Breast epithelium (tissue), 4 donors: Measurements from ENCODE around the gene PTPRM. TPM values are rescaled to one million over a fixed set of nuclear protein-coding genes. Genes with fewer than 3 reads are reported as not detected.

Experiments used
- DNase-seq, 2 donors: peaks; one replicate each; pipeline ENCODE4 v3.0.0-alpha.2; 2019; ENCODE audit warnings: low spot score in 2 of 2
- H3K27ac ChIP-seq, 2 donors: fragments of 200-600 bp; sonication (generic) in 1 of 2; one replicate each; pipeline ENCODE4 v1.5.1; 2016 to 2019; ENCODE audit warnings: mild to moderate bottlenecking in 1 of 2
- H3K27me3 ChIP-seq, 2 donors: fragments of 200-600 bp; sonication (generic) in 1 of 2; one replicate each; pipeline versions ENCODE4 v1.5.1 to v1.6.0; 2017 to 2019; ENCODE audit warnings: control low read depth in 1 of 2, mild to moderate bottlenecking in 1 of 2
- H3K36me3 ChIP-seq: fragments of 200-600 bp; one replicate; pipeline ENCODE4 v1.5.1; 2019
- H3K4me1 ChIP-seq, 2 donors: fragments of 200-600 bp; sonication (generic); one replicate each; pipeline ENCODE4 v1.5.1; 2016 to 2019; ENCODE audit warnings: control low read depth in 1 of 2
- H3K4me3 ChIP-seq, 3 donors: fragments of 200-600 bp; sonication (generic); 1 replicate in 2 of 3; 2 replicates in 1 of 3; pipeline ENCODE4 v1.5.1; 2016 to 2019; ENCODE audit warnings: mild to moderate bottlenecking in 3 of 3, moderate library complexity in 2 of 3
- H3K9me3 ChIP-seq, 2 donors: fragments of 200-600 bp; sonication (generic) in 1 of 2; one replicate each; pipeline ENCODE4 v1.5.1; 2016 to 2019; ENCODE audit warnings: control low read depth in 1 of 2
- POLR2A ChIP-seq: fragments of 450-650 bp; IDR thresholded peaks from one replicate; pipeline ENCODE4 v1.6.1; 2016; ENCODE audit warnings: antibody characterized with exemption, mild to moderate bottlenecking, moderate library complexity
- POLR2AphosphoS5 ChIP-seq, 3 donors: sonication (generic); formaldehyde crosslinking; IDR thresholded peaks; one replicate each; pipeline ENCODE4 v1.6.1; 2017; ENCODE audit warnings: antibody characterized with exemption in 3 of 3
- intact Hi-C: fragments of 100-400 bp; cut with DNase I; formaldehyde crosslinking; loops from one replicate; pipeline ENCODE4 v1.15.1; 2023; ENCODE audit warnings: low total_unique reads
- total RNA-seq, 3 donors: library from RNA; depleted of rRNA; stranded (reverse); fragments of >200 nt; gene quantifications; one replicate each; pipeline ENCODE4 v1.1.0, GENCODE V29; 2016
- TF ChIP-seq, protein P1 (sequence below), 3 donors: fragments of 450-650 bp; IDR thresholded peaks; one replicate each; pipeline ENCODE4 v1.5.1; 2016 to 2017; ENCODE audit warnings: antibody characterized with exemption in 3 of 3, mild to moderate bottlenecking in 3 of 3, moderate library complexity in 3 of 3

Gene PTPRM
- total RNA-seq, 3 donors from 2014 or later, result 41.7 to 181 (median 140) TPM

DNA sequence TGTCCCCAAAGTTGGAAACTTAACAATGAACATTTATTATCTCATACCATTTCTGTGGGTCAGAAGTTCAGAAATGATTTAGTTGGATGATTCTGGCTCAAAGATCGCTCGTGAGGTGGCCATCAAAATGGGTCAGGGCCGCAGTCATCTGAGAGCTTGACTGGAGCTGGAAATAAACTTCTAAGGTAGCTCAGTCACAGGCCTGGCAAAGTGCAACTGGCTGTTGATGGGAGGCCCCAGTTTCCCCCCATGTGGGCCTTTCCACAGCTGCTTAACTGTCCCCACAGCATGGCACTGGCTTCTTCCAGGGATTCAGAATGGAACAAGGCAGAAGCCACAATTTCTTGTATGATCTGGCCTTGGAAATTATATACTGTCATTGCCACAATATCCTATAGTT lies 842.0 kb downstream of the PTPRM start:
- H3K27ac ChIP-seq, result no peak overlapping the region
- no peaks in the 10 kb centered on the region for H3K36me3 ChIP-seq
- intact Hi-C loops, result no loop called here
- TF ChIP-seq POLR2AphosphoS5 (IDR thresholded peaks at IDR 0.05) (no peak), POLR2A (no peak)
- TF ChIP-seq, protein P1, sequence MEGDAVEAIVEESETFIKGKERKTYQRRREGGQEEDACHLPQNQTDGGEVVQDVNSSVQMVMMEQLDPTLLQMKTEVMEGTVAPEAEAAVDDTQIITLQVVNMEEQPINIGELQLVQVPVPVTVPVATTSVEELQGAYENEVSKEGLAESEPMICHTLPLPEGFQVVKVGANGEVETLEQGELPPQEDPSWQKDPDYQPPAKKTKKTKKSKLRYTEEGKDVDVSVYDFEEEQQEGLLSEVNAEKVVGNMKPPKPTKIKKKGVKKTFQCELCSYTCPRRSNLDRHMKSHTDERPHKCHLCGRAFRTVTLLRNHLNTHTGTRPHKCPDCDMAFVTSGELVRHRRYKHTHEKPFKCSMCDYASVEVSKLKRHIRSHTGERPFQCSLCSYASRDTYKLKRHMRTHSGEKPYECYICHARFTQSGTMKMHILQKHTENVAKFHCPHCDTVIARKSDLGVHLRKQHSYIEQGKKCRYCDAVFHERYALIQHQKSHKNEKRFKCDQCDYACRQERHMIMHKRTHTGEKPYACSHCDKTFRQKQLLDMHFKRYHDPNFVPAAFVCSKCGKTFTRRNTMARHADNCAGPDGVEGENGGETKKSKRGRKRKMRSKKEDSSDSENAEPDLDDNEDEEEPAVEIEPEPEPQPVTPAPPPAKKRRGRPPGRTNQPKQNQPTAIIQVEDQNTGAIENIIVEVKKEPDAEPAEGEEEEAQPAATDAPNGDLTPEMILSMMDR (IDR thresholded peaks at IDR 0.05), result no peak
- DNase-seq, result no peak
- no peaks in the 10 kb centered on the region for H3K27me3 ChIP-seq
- no peak overlapping the region for H3K4me3 ChIP-seq
- H3K4me1 ChIP-seq, result no peaks in the 10 kb centered on the region
- peaks cover 15 to 37% of the 10 kb centered on the region in 2 donors for H3K9me3 ChIP-seq

GRCh38 chr18:8411492-8411891 lies 844.4 kb downstream of the PTPRM start:
- no peaks in the 10 kb centered on the region for H3K36me3 ChIP-seq
- no peak for DNase-seq
- no peaks in the 10 kb centered on the region for H3K4me1 ChIP-seq
- no peaks in the 10 kb centered on the region for H3K27me3 ChIP-seq
- no peak for TF ChIP-seq POLR2A
- TF ChIP-seq, protein P1 (IDR thresholded peaks at IDR 0.05), result no peak
- no peak for TF ChIP-seq POLR2AphosphoS5 (IDR thresholded peaks at IDR 0.05)
- no peak overlapping the region for H3K4me3 ChIP-seq
- no peak overlapping the region for H3K27ac ChIP-seq
- peaks cover 15 to 52% of the 10 kb centered on the region in 2 donors for H3K9me3 ChIP-seq
- intact Hi-C loops, result no loop called here

GRCh38 chr18:8412117-8412516 lies 845.0 kb downstream of the PTPRM start:
- intact Hi-C loops, result no loop called here
- H3K36me3 ChIP-seq, result no peaks in the 10 kb centered on the region

DNA sequence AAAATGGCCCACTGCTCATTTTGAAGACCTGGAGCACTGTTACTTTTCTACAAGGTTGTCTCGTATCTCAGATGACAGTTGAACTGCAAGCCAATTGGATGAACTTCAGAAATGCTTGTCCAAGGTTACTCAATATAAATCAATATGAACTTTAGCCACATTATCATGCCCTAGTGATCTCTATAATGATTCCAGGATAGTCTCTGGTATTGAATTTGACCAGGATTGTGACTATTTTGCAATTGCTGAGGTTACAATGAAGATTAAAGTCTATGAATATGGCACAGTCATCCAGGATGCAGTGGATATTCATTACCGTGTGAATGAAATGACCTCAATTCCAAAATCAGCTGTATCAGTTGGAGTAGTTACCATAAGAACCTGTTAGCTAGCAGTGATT lies 846.1 kb downstream of the PTPRM start:
- Histone ChIP-seq H3K27ac (no peak overlapping the region), H3K9me3 (peaks cover 15 to 51% of the 10 kb centered on the region in 2 donors), H3K36me3 (no peaks in the 10 kb centered on the region), H3K4me3 (no peak overlapping the region), H3K4me1 (no peaks in the 10 kb centered on the region), H3K27me3 (no peaks in the 10 kb centered on the region)
- TF ChIP-seq POLR2A (no peak), POLR2AphosphoS5 (IDR thresholded peaks at IDR 0.05) (no peak)
- TF ChIP-seq, protein P1 (IDR thresholded peaks at IDR 0.05), result no peak
- DNase-seq, result no peak
- intact Hi-C loops, result no loop called here

More at GRCh38 chr18:8412117-8412516, 845.0 kb downstream of the PTPRM start:
- no peaks in the 10 kb centered on the region for H3K4me1 ChIP-seq
- H3K9me3 ChIP-seq, result peaks cover 15 to 52% of the 10 kb centered on the region in 2 donors
- no peak overlapping the region for H3K4me3 ChIP-seq
- H3K27me3 ChIP-seq, result no peaks in the 10 kb centered on the region
- no peak overlapping the region for H3K27ac ChIP-seq
- TF ChIP-seq POLR2AphosphoS5 (IDR thresholded peaks at IDR 0.05) (no peak), POLR2A (no peak)
- TF ChIP-seq, protein P1 (IDR thresholded peaks at IDR 0.05), result no peak
- no peak for DNase-seq

- no peaks in the 10 kb centered on the region for H3K4me1 ChIP-seq
- no peak overlapping the region for H3K4me3 ChIP-seq
- intact Hi-C loops, result no loop called here
- TF ChIP-seq, protein P1 (IDR thresholded peaks at IDR 0.05), result no peak
- TF ChIP-seq POLR2AphosphoS5 (IDR thresholded peaks at IDR 0.05) (no peak), POLR2A (no peak)
- DNase-seq, result no peak
- H3K9me3 ChIP-seq, result peaks cover 15 to 48% of the 10 kb centered on the region in 2 donors
- no peaks in the 10 kb centered on the region for H3K27me3 ChIP-seq
- no peaks in the 10 kb centered on the region for H3K36me3 ChIP-seq
- H3K27ac ChIP-seq, result no peak overlapping the region
These were observed 846.6 kb downstream of the PTPRM start for GRCh38 chr18:8413751-8414150.
